Vagina (tissue), 2 donors: Measurements from ENCODE around the gene KIAA2012.

ENCODE experiments used
- CTCF ChIP-seq, 3 experiments: fragments of 450-650 bp in 2 of 3; fragments of 200-600 bp in 1 of 3; sonication (generic) in 1 of 3; IDR thresholded peaks; one replicate each; pipeline ENCODE4 v1.5.1; 2017 to 2019; ENCODE audit warnings: antibody characterized with exemption in 3 of 3, mild to moderate bottlenecking in 2 of 3, moderate library complexity in 2 of 3
- POLR2A ChIP-seq, 2 donors: fragments of 450-650 bp; IDR thresholded peaks; one replicate each; pipeline ENCODE4 v1.6.1; 2017; ENCODE audit warnings: antibody characterized with exemption in 2 of 2, mild to moderate bottlenecking in 2 of 2, moderate library complexity in 2 of 2
- POLR2AphosphoS5 ChIP-seq, 2 donors: sonication (generic); formaldehyde crosslinking; IDR thresholded peaks; one replicate each; pipeline ENCODE4 v1.9.0; 2017; ENCODE audit warnings: antibody characterized with exemption in 2 of 2, mild to moderate bottlenecking in 2 of 2, low read depth in 1 of 2; ENCODE audit not compliant: insufficient read depth in 1 of 2

- TF ChIP-seq CTCF (IDR thresholded peaks at IDR 0.05) (no peak), POLR2A (IDR thresholded peaks at IDR 0.05) (no peak), POLR2AphosphoS5 (IDR thresholded peaks at IDR 0.05; ENCODE audit: insufficient read depth in 1 of 2, low read depth in 1 of 2) (no peak)
Measured at GRCh38 chr2:202066875-202067274, 6.2 kb upstream of the KIAA2012 start.
